ENCODE results near the gene SH3BP2. TPM values are rescaled to one million over a fixed set of nuclear protein-coding genes. Genes with fewer than 3 reads are reported as not detected.

SH3BP2 gene
- total RNA-seq, 1 experiment from 2014 or later: 52.8 TPM

- no peak for DNase-seq (ENCODE audit: low read depth, low spot score)
- CTCF ChIA-PET: no interaction called here
- RAD21 ChIA-PET (ENCODE audit: low non-redundant PET in 1 of 2, low total read pairs in 2 of 2, uncharacterized antibody in 2 of 2, unreplicated experiment in 2 of 2): no interaction called here
- ATAC-seq: no peak
- H3K27me3 ChIP-seq (ENCODE audit: insufficient read depth, low read length): no peaks in the 10 kb centered on the region
- H3K4me3 ChIP-seq (replicated peaks in 1 of 2; ENCODE audit: low read depth in 1 of 2, low read length in 2 of 2): no peak overlapping the region
- TF ChIP-seq FOSL1 (IDR thresholded peaks at IDR 0.05; ENCODE audit: low read depth): no peak
- TF ChIP-seq POLR2AphosphoS5 (IDR thresholded peaks at IDR 0.05; ENCODE audit: low read depth, low read length): no peak
- no peak for TF ChIP-seq ZNF274 (IDR thresholded peaks at IDR 0.05; ENCODE audit: low read depth, low read length)
- no peak for TF ChIP-seq EZH2 (IDR thresholded peaks at IDR 0.05)
- no peak for TF ChIP-seq CBX3 (IDR thresholded peaks at IDR 0.05; ENCODE audit: low read depth)
- TF ChIP-seq ZBTB33 (IDR thresholded peaks at IDR 0.05; ENCODE audit: extremely low read depth, insufficient replicate concordance, low read length): no peak
- TF ChIP-seq SP1 (IDR thresholded peaks at IDR 0.05; ENCODE audit: low read depth): no peak
- POLR2A ChIA-PET: no interaction called here
- no TSS peak for BruUV-seq (replicated peaks)
- H3K27ac ChIP-seq (ENCODE audit: low read depth, low read length): no peak overlapping the region
- no peak overlapping the region for H2AFZ ChIP-seq (ENCODE audit: low read depth, low read length, poor library complexity, severe bottlenecking)
- no peak overlapping the region for H3K9ac ChIP-seq (ENCODE audit: low read length)
- no peaks in the 10 kb centered on the region for H3K79me2 ChIP-seq (ENCODE audit: insufficient read depth, low read length)
- H3K4me2 ChIP-seq (ENCODE audit: low read length): no peak overlapping the region
- no peaks in the 10 kb centered on the region for H3K9me3 ChIP-seq (ENCODE audit: control insufficient read depth in 1 of 2, insufficient read depth in 1 of 2, low read depth in 1 of 2, low read length in 2 of 2)
- H3K4me1 ChIP-seq (ENCODE audit: control insufficient read depth in 1 of 2, insufficient read depth in 2 of 2, low read length in 2 of 2): peaks cover 9 to 24% of the 10 kb centered on the region in 2 experiments; a peak in 3 of 4 replicates
- no peaks in the 10 kb centered on the region for H4K20me1 ChIP-seq (ENCODE audit: insufficient read depth)
- intact Hi-C loops (cut with micrococcal nuclease): no loop called here
- no peaks in the 10 kb centered on the region for H3K36me3 ChIP-seq (ENCODE audit: control insufficient read depth in 1 of 2, insufficient read depth in 2 of 2, low read length in 2 of 2)
- no peaks in the 10 kb centered on the region for H3K9me2 ChIP-seq (ENCODE audit: insufficient read depth)
These were observed 3.5 kb upstream of the SH3BP2 start for GRCh38 chr4:2789351-2789750.

- H3K27me3 ChIP-seq (ENCODE audit: insufficient read depth, low read length): no peaks in the 10 kb centered on the region
- no peak overlapping the region for H3K9ac ChIP-seq (ENCODE audit: low read length)
- H3K4me3 ChIP-seq (replicated peaks in 1 of 2; ENCODE audit: low read depth in 1 of 2, low read length in 2 of 2): no peak overlapping the region
- ChIA-PET CTCF (no interaction called here), POLR2A (no interaction called here), RAD21 (ENCODE audit: low non-redundant PET in 1 of 2, low total read pairs in 2 of 2, uncharacterized antibody in 2 of 2, unreplicated experiment in 2 of 2) (no interaction called here)
- no peaks in the 10 kb centered on the region for H3K9me2 ChIP-seq (ENCODE audit: insufficient read depth)
- no peaks in the 10 kb centered on the region for H3K36me3 ChIP-seq (ENCODE audit: control insufficient read depth in 1 of 2, insufficient read depth in 2 of 2, low read length in 2 of 2)
- H3K9me3 ChIP-seq (ENCODE audit: control insufficient read depth in 1 of 2, insufficient read depth in 1 of 2, low read depth in 1 of 2, low read length in 2 of 2): no peaks in the 10 kb centered on the region
- no peaks in the 10 kb centered on the region for H4K20me1 ChIP-seq (ENCODE audit: insufficient read depth)
- H2AFZ ChIP-seq (ENCODE audit: low read depth, low read length, poor library complexity, severe bottlenecking): no peak overlapping the region
- no peak for TF ChIP-seq POLR2A (IDR thresholded peaks at IDR 0.05; ENCODE audit: borderline replicate concordance, extremely low read depth, insufficient read depth, insufficient read length)
- no peak for TF ChIP-seq RAD21 (IDR thresholded peaks at IDR 0.05; ENCODE audit: low read depth)
- TF ChIP-seq YY1 (IDR thresholded peaks at IDR 0.05; ENCODE audit: extremely low read depth, insufficient replicate concordance, low read depth, low read length): no peak
- TF ChIP-seq JUND (IDR thresholded peaks at IDR 0.05): no peak
- TF ChIP-seq CBX3 (IDR thresholded peaks at IDR 0.05; ENCODE audit: low read depth): no peak
- TF ChIP-seq, protein P1, sequence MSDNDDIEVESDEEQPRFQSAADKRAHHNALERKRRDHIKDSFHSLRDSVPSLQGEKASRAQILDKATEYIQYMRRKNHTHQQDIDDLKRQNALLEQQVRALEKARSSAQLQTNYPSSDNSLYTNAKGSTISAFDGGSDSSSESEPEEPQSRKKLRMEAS (IDR thresholded peaks at IDR 0.05): no peak
- TF ChIP-seq, protein P2, sequence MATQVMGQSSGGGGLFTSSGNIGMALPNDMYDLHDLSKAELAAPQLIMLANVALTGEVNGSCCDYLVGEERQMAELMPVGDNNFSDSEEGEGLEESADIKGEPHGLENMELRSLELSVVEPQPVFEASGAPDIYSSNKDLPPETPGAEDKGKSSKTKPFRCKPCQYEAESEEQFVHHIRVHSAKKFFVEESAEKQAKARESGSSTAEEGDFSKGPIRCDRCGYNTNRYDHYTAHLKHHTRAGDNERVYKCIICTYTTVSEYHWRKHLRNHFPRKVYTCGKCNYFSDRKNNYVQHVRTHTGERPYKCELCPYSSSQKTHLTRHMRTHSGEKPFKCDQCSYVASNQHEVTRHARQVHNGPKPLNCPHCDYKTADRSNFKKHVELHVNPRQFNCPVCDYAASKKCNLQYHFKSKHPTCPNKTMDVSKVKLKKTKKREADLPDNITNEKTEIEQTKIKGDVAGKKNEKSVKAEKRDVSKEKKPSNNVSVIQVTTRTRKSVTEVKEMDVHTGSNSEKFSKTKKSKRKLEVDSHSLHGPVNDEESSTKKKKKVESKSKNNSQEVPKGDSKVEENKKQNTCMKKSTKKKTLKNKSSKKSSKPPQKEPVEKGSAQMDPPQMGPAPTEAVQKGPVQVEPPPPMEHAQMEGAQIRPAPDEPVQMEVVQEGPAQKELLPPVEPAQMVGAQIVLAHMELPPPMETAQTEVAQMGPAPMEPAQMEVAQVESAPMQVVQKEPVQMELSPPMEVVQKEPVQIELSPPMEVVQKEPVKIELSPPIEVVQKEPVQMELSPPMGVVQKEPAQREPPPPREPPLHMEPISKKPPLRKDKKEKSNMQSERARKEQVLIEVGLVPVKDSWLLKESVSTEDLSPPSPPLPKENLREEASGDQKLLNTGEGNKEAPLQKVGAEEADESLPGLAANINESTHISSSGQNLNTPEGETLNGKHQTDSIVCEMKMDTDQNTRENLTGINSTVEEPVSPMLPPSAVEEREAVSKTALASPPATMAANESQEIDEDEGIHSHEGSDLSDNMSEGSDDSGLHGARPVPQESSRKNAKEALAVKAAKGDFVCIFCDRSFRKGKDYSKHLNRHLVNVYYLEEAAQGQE (IDR thresholded peaks at IDR 0.05; ENCODE audit: low read depth): no peak
- no peak for TF ChIP-seq POLR2AphosphoS5 (IDR thresholded peaks at IDR 0.05; ENCODE audit: low read depth, low read length)
- no peak for TF ChIP-seq ZNF274 (IDR thresholded peaks at IDR 0.05; ENCODE audit: low read depth, low read length)
- no peak for TF ChIP-seq SIN3A (IDR thresholded peaks at IDR 0.05; ENCODE audit: low read depth)
- H3K4me1 ChIP-seq (ENCODE audit: control insufficient read depth in 1 of 2, insufficient read depth in 2 of 2, low read length in 2 of 2): peaks cover 15 to 30% of the 10 kb centered on the region in 2 experiments
- no peak for DNase-seq (ENCODE audit: low read depth, low spot score)
- no peak overlapping the region for H3K4me2 ChIP-seq (ENCODE audit: low read length)
- no TSS peak for BruUV-seq (replicated peaks)
- intact Hi-C loops (cut with micrococcal nuclease): no loop called here
- ATAC-seq: no peak
- H3K27ac ChIP-seq (ENCODE audit: low read depth, low read length): no peak overlapping the region
- no peaks in the 10 kb centered on the region for H3K79me2 ChIP-seq (ENCODE audit: insufficient read depth, low read length)
These were observed 2.9 kb upstream of the SH3BP2 start for GRCh38 chr4:2789793-2790582.
